NCI-H2196 (cell line): ENCODE results near the gene KRTAP1-5.
"Not testable (repeated sequence)": the region's sequence is repeated elsewhere in the genome, so short reads cannot be mapped to it uniquely, and the experiment has no call there.

ENCODE experiments used
- DNase-seq: peaks from one replicate; lab custom pipeline; 2025; ENCODE audit not compliant: unreplicated experiment; lab: John Stamatoyannopoulos, UW

The KRTAP1-5 gene

GRCh38 chr17:41026715-41027471 is at the start of gene KRTAP1-5:
KRTAP1-5 (minus strand) TSS chr17:41027208; CDS start chr17:41027155, 53 bp downstream.
- peak; percentile 42 for DNase-seq

GRCh38 chr17:41076788-41077187 is 49.8 kb upstream of the KRTAP1-5 start:
- no peak for DNase-seq

GRCh38 chr17:41073676-41074075 is 46.7 kb upstream of the KRTAP1-5 start:
- DNase-seq: no peak

DNA sequence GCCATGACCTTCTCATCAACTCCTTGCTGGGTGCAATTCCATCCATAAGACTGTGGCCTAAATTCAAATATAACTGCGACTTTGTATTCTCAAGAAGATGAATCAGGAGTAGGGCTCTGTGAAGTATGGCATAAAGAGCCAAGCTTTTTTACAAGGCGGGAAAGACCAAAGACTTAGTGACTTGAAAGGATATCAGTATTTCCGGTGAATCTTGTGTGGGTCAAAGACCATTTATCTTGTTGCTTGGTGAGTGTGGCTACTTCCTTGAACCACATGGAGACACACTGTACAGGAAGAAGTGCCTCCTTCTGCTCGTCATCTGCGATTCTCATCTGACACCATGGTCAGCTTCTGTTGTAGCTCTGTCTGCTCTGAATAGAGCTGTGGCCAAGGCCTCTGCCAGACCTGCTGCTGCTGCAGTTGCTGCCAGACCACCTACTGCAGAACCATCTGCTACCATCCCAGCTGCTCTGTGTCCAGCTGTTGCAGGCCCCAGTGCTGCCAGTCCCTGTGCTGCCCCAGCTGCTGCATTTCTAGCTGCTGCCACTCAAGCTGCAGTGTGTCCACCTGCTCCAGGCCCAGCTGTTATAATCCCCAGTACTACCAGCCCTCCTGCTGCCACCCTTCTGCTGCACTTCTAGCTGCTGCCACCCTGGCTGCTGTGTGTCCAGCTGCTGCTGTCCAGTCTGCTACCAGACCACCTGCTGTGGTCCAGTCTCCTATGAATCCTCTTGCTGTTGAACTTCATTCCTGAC is 44.8 kb upstream of the KRTAP1-5 start:
- DNase-seq: no peak

- no peak for DNase-seq
Measured at GRCh38 chr17:41069031-41069430, 42.0 kb upstream of the KRTAP1-5 start.

DNA sequence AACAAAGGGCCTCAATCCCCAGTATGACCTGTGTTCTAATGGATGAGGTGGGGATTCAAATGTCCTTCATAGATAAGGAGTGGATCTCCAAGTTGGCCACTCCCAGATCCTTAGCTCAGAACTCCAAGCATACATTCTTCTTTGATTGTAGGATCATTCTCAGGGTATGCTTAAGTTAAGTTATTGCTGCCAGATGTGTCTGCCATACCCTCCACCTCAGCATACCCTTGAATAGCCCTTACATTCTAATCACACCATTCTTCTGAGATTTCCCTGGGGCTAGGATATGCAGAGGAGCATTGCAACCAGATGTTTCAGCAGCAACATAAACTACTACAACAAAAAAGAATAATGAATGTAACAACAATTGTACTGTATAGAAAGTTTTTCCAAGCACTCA is 40.3 kb upstream of the KRTAP1-5 start:
- DNase-seq: no peak

- no peak for DNase-seq
Measured at GRCh38 chr17:41065829-41066624, 39.0 kb upstream of the KRTAP1-5 start, which contains the start of gene KRTAP2-4. KRTAP2-4 (minus strand) TSS chr17:41065879; CDS start chr17:41065845, 34 bp downstream.

- not testable (repeated sequence) for DNase-seq
Measured at GRCh38 chr17:41065016-41065689, 38.1 kb upstream of the KRTAP1-5 start.

GRCh38 chr17:41064301-41064700 is 37.3 kb upstream of the KRTAP1-5 start:
- DNase-seq: no peak

DNA sequence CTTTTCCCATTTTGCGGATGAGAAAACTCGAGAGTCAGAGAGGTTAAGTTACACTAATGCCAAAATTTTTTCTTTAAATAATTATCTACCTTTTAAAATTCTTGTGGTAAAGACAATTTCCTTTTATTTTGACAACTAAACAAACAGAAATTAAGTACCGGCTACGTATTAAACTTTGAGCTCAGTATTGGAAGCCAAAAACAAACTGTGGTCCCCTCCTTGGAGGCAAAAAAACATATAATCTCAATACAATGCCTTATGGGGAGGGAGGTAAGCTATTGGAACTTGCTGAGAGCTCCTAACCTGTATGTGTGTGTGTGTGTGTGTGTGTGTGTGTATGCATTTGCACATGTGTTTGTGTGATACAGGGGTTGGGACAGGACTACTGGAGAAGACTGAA is 36.4 kb upstream of the KRTAP1-5 start:
- DNase-seq: no peak

DNA sequence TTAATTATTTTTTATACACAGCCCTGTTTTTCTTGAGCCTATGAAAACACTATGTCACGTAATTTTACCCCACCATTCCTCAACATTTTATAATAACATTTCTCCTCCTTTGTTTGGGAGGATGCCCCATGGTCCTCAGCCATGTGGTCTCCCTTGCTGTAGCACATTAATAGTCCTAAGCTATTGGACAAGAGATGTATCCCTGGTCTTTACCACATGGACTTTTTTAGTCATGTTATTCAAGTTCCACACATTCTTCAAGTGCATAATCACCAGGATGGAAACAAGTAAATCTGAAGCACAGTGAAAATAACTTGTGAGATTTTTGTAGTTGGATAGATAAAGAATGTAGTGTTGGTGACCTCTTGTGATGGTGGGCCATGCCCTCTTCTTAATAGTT is 35.0 kb upstream of the KRTAP1-5 start:
- no peak for DNase-seq

- no peak for DNase-seq
Measured at GRCh38 chr17:41060052-41060604, 33.1 kb upstream of the KRTAP1-5 start, which contains the start of gene KRTAP2-3. KRTAP2-3 (minus strand) TSS chr17:41060114; CDS start chr17:41060050, 64 bp downstream.

GRCh38 chr17:41059276-41060051 is 32.5 kb upstream of the KRTAP1-5 start:
- not testable (repeated sequence) for DNase-seq

GRCh38 chr17:41058741-41059140 is 31.7 kb upstream of the KRTAP1-5 start:
- DNase-seq: no peak

- DNase-seq: no peak
Measured at GRCh38 chr17:41057547-41057946, 30.5 kb upstream of the KRTAP1-5 start.

DNA sequence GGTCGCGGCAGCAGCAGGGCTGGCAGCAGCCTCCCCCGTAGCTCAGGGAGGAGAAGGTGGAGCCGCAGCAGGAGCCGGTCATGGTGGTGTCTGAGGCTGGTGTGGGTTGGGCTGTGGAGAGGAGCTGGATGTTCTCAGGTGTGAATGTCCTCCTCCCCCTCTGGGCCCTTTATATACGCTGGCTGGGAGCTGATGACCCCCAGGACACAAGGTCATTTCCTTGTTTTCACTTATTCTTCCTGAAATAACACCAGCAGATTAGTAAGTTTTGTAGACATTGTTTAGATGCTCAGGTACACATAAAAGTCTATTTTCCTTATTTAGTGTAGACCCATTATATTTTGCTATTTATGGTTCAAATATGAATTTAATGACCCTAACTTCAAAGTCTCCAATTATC is 28.1 kb upstream of the KRTAP1-5 start, which contains the start of gene KRTAP2-2:
TSS of gene KRTAP2-2 (minus strand) at position 101 of the 400 bp plus-strand sequence. CDS start at position 82, 19 bp downstream.
- not testable (repeated sequence) for DNase-seq

GRCh38 chr17:41054556-41054955 is 27.5 kb upstream of the KRTAP1-5 start:
- DNase-seq: not testable (repeated sequence)

GRCh38 chr17:41054025-41054424 is 27.0 kb upstream of the KRTAP1-5 start:
- no peak for DNase-seq

DNA sequence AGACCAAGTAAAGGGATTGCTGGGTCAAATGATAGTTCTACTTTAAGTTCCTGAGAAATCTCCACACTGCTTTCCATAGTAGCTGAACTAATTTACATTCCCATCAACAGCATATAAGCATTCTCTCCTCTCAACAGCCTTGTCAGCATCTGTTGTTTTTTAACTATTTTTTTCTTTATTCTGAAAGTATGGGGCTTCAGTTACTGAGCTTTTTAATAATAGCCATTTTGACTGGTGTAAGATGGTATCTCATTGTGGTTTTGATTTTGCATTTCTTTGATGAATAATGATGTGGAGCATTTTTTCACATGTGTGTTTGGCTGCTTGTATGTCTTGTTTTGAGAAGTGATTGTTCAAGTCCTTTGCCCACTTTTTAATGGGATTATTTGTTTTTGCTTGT is 25.6 kb upstream of the KRTAP1-5 start:
- no peak for DNase-seq
